GM12874 (cell line): ENCODE measurements around the gene GADL1.

Source experiments
- CTCF ChIP-seq: IDR thresholded peaks from 2 replicates; pipeline ENCODE4 v1.5.1; 2011; ENCODE audit warnings: low read depth, mild to moderate bottlenecking, control low read depth, low read length, moderate library complexity; ENCODE audit not compliant: insufficient read depth

GADL1 gene

GRCh38 chr3:30811151-30811795 lies 83.2 kb downstream of the GADL1 start:
- no peak for TF ChIP-seq CTCF

- no peak for TF ChIP-seq CTCF
Measured at GRCh38 chr3:30810625-30811024, 83.8 kb downstream of the GADL1 start.

- no peak for TF ChIP-seq CTCF
Measured at GRCh38 chr3:30805695-30806094, 88.8 kb downstream of the GADL1 start.

GRCh38 chr3:30804984-30805383 lies 89.5 kb downstream of the GADL1 start:
- no peak for TF ChIP-seq CTCF

- TF ChIP-seq CTCF, result no peak
Measured at GRCh38 chr3:30795176-30795575, 99.3 kb downstream of the GADL1 start.

- TF ChIP-seq CTCF, result no peak
Measured at GRCh38 chr3:30793740-30794139, 100.7 kb downstream of the GADL1 start.

GRCh38 chr3:30790150-30790549 lies 104.3 kb downstream of the GADL1 start:
- TF ChIP-seq CTCF, result no peak
